DMS79 treated with DMSO at 0.1 percent for 48 hours (cell line): Measurements from ENCODE around the gene MIPOL1.

ENCODE experiments used
- DNase-seq: peaks from one replicate; lab custom pipeline; 2025; lab: John Stamatoyannopoulos, UW

The MIPOL1 gene

DNA sequence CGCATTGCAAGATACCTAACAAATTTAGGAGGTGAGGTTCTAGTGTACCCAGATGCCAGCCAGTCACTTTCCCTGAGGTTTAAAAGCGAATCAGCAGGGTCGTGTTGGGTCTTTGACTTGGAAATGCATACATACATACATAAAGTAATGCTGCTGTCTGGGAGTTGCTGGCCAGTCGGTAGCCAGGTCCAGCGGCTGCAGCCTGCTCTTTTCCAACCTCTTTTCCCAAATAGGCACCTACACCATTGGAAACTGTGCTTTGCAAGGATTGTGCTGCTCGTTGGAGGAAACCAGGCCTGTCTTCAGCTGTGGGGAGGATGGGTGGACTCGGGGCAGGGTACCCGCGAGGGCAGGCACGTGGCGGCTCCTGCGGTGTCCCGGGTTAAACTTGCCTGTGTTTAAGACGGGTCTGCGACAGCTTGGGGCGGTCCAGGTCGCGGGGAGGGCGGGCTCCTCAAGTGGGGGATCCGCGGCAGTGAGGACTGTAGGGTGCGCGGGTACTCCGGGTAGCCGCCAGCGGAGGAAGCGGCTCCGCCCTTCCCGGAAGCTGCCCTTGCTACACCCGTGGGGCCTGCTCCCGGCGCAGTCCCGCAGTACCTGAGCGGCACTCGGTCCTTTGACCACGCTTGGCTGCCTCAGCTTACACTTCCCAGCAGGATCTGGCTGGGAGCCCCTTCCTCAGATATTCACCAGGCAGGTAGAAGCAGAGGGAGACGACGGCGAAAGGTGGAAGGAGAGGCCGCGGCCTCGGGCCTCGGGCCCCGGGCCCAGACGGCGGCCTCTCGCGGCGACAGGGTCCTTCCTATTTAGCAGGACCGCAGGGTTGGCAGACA is 400.4 kb downstream of the MIPOL1 start:
- DNase-seq: peak; percentile 82

DNA sequence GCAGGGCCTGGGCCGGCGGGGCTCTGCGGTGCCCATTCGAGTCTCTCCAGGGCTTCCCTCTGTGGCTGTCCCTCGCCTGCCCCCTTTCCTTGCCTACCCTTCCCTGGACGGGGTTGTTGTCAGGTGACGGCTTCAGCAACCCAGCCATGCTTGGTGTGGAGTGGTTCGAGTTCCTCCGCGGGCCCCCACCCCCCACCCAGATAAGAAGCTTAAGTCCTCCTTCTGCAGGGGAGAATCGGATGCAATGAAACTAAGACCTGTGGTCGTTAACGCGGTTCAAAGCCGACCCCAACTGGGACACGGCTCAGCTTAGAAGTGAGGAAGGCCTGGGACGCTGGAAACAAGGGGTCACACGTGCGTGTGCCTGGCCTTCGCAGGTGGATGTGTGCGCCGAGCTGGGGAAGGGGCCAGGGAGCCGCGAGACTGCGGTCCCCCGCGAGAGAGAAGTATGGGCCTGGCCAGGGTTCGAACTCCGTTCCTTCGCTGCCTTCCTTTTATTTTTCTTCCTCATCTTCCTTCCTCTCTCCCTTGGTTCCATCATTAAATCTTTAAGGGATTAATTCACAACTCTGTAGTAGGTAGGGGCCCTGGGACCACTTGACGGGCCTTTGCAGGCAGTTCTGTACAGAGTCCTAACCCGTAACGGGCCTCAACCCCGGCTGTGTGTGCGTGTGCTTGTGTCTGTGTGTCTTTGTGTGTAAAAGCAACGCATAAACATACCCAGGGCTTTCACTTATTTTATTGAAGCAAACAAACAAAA is 401.2 kb downstream of the MIPOL1 start:
- DNase-seq: peak; percentile 81

DNA sequence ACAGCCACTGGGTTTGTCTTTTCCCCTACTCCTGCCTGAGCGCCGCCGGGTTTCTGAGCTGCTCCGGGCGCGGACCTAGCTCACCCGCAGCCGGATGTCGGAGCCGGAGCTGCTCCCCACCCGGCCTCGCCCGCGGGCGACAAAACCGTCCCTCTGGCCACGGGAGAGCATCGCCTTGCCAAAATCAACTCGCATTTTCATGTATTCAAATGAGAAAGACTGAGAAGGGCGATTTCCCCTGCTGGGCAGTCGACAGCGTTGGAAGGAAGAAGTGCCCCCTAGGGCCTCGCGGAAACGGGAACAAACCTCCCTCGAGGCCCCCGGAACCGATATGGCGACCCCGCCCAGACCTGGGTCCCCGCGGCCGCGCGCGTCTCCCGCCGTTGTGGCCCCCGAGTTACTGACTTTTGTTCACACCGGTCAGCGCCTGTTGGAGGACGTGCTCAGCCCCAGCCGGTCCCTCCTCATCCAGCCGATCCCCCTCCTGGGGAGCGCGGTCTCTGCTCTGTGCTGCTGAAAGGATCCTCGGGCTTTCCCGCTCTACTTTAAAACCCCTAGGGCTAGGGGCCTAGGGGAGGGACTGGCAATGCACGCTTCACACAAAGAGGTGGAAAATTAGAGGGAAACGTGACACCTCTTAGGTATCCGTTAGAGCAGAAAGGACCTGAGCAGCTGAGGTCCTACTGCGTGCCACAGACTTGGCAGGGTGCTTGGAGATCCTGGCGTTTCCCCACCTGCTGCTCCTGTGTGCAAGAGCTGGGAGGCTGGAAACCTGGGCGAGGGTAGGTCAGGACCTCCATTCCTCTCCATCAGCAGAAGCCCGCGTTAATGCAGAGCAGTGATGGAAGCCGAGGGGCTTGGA is 402.0 kb downstream of the MIPOL1 start:
- DNase-seq: peak; percentile 81

DNA sequence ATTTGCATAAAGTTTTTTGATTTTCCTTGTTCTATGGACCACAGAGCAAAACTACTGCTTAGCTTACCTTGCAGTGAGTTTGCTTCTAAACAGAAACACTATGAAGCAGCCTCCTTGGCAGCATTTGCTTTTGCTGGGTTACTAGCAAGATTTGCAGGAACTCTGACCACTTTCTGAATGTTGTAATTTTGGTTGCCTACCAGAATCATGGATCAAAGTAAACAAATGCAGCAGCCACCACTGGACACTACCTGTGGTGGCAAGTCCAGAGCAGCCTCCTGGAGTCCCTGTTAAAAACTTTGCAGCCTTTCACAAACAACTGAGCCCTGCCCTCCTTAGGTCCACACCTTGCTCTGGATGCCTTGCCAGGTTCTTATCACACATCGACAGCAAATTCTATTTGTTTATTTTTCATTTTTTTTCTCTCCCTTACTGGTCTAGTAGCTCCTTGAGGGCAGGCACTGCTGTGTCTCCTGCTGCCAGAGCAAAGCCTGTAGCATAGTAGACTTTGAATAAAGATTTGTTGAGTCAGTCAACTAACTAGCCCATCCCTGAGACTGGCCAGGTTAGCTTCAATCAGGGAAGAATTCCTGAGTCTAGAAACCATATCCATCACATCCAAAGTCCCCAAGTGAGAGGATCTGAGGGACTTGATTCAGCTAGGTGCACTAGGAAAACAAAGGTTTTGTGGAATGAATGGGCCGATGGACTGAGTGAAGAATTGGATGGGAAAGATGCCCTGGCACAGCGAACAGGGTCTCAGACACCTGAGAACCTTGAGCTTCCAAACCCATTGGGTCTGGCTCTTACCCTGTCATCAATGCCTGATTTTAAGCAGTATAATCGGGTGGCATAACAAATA is 403.4 kb downstream of the MIPOL1 start:
- DNase-seq: no peak

DNA sequence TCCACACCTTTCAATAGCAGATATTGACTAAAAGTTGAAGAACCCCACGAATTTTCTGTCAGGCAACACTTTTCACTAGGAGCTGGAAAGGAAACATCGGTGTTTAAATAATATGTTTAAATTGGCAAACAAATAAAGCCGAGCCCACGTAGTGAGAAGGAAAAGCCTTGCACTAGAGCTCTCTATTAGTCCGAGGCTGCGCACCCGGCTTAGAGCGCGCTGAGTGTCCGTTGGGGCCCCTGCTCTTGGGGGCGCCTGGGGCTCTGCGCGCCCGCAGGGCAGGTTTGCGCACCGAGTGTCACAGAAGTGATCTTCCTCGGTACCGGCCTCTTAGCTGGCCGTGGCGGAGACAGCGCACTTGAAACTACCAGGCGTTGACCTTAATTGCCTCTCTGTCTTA is 404.1 kb downstream of the MIPOL1 start:
- DNase-seq: no peak
